Iris pigment epithelial cell (primary cell): ENCODE data around the gene FAM117B.
"Not testable (repeated sequence)": the region's sequence is repeated elsewhere in the genome, so short reads cannot be mapped to it uniquely, and the experiment has no call there.

Experiments used
- DNase-seq: peaks from one replicate; pipeline ENCODE4 v3.0.0-alpha.2; 2011; ENCODE audit warnings: low read depth

Gene FAM117B

DNA sequence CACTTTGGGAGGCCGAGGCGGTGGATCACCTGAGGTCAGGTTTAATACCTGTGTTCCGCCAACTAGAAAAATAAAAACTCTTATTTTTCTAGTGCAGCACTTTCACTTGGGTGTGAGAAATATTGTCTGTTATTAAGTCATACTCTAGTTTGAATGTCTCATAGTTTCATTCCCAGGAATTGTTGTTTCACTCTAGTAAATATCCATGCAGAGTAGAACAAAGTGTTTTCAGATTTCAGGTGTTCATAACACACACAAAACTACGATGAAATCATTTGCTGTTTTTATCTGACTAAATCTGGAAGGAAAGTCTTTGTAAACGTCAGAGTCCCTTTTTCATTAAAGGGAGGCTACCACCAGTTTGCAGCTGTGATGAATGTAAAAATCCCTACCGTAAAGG is 4.0 kb downstream of the FAM117B start:
- no peak for DNase-seq

DNA sequence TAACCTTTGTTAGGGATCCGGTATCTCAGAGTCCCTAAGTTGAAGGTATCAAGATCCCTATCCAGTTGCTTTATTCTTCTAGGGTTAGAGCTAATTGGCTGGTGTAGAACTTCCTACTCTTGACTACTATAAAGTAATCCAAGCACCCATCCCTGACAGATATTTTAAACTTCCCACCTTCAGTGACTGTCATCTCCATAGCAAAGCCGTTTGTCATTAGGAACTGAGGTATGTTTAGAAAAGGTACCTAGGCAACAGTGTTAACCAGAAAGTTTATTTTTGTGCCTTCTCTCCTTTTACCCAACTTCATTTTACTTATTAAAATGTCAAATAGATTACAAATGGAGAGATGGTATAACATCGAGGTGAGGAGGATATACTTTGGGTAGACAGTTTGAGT is 4.5 kb downstream of the FAM117B start:
- DNase-seq: no peak

DNA sequence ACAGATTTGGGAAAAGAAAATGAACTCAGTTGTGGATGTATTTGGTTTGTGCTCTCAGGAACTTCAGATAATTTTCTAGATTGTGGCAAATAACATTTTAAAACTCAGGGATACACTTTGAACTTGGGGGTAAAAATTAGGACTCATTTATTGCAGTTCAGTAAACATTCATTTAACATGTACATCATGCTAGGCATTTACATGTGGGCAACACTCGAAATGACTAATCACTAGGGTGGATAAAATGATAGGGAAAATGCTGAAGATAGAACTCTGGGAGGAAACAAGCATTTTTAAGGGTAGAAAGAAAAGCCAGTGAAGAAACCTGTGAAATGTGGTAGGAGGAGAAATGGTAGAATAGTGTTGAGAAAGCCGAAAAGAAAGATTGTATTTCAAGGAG is 7.8 kb downstream of the FAM117B start:
- DNase-seq: no peak

DNA sequence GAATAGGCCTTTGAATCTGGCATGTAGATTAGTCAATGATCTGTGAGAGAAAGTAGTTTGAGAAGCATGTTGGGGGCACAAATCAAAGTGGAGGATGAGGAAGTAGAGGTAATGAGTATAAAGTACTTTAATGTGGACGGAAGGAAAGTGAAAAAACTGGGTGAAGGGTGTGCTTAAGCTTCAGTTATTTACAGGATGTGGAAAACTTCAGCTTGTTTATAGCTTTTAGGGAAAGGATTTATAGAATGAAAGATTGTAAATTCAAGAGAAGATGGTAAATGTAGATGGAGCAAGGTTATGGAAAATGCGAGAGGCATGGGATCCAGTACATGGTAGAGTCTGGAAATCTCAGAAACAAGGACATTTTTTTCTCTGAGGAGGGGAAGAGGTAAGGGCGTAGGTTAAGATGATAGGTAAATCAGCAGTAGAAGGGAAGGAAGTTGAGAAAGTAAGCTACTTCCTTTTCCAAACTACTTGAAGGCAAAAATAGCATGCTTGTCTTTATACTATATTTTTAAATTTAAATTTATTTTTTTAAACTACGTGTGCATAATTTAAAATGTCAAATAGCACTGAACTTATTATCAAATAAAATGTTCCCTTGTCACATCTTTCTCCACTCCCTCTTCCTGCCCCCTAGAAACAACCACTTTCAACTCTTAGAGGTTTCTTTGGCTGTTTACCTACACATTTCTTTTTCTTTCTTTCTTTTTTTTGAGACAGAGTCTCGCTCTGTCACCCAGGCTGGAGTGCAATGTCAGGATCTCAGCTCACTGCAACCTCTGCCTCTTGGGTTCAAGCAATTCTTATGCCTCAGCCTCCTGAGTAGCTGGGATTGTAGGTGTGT is 8.5 kb downstream of the FAM117B start:
- no peak for DNase-seq

DNA sequence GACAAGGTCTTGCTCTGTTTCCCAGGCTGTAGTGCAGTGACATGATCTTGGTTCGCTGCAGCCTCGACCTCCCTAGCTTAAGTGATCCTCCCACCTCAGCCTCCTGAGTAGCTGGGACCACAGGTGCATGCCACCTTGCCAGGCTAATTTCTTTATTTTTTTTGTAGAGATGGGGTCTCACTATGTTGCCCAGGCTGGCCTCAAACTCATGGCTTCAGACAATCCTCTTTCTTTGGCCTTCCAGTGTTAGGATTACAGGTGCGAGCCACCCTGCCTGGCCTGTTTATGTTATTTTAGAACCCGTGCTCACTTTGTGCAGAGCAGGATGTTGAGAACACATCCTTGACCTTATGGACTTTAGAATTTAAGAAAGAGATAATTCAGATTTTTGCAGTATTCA is 17.4 kb downstream of the FAM117B start:
- DNase-seq: no peak

DNA sequence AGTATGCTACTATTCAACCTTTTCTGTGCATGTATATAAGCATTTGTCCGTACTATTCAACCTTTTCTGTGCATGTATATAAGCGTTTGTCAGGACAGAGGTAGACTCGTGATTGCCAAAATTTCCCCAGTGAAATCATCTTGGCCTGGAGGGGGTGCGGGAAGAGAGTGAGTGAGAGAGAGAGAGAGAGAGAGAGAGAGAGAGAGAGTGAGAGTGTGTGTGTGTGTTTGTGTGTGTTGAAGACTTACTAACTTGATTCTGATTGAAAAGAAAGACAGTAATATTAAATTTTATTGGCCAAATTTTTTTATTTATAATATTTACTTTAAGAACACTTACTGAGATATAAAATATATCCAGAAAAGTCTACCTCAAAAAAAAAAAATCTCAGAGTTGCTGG is 19.1 kb downstream of the FAM117B start:
- no peak for DNase-seq

DNA sequence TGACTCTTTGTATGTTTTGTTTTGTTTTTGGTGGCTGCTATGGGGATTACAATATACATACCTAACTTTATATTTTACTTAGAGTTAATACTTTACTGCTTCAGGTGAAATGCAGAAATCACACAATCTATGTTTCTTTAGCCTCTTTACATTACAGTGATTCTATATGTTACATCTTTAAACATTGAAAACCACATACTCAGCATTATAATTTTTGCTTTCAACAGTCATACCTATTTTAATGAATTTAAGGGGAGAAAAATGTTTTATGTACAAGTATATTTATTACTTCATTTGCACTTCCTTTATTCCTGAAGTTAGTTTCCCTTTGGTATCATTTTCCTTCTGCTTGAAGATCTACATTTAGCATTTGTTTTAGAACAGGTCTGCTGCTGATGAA is 23.1 kb downstream of the FAM117B start:
- no peak for DNase-seq

DNA sequence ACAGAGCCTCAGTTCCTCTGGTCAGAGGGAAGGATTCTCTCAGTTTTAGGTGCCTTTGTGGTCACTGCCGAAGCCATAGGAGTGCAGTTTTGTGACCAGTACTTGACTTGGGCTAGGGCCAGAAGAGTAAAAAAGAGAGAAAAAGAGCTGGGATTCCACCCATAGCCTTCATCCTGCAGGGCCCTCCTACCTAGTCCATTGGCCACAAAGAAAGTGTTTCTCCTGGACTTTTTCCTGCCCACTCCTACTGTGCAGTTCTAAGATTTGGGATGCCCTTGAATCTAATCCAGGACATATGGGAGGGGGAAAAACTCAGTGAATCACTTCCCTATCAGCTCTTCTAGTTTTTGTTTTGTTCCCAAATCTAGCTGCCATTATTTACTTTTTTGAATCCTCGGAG is 26.0 kb downstream of the FAM117B start:
- DNase-seq: no peak

DNA sequence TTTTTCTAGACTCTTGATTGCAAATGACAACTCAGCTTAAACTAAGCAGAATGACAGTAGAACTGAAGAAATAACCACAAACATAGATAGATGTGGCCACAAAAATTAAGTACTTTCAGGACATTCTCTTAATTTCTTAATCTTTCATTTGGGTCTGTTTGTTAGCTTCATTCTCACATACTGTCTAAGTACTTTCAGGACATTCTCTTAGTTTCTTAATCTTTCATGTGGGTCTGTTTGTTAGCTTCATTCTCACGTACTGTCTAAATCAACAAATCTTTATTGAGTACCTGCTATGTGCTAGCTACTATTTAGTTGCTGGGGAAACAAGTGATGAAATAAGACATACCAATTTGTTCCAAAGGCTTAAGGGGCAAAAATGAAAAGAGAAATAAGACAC is 35.1 kb downstream of the FAM117B start:
- DNase-seq: peak; percentile 25

DNA sequence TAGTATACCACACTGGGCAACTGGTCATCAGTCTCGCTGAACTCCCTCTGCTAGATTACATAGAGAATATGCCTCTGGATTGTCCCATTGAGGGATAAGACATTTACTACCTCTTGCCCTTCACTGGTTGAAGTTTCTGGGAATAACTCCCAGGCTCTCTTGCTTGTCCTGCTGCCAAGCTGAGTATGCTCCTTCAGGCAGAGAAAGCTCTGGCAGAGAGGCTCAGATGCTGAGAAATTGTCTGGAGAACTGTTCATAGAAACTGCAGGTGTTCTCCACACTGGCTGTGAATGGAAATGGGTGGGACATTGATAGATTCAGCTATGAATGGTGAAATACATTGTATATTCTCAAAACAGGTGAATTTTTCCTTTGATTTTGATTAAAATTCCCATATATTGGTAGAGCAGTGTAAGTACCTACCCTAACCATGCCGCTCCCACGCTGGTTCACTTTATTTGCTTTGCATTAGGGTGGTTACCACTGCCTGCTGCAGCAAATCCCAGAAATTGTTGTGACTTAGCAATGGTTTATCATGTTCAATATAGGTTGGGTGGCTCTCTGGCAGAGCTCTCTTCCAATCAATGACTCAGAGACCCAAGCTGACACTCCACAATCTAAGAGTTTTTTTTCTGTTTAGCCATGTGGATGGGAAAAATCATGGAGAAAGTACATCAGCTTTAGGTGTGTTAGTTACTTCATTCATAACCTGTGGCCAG is 36.7 kb downstream of the FAM117B start:
- no peak for DNase-seq

DNA sequence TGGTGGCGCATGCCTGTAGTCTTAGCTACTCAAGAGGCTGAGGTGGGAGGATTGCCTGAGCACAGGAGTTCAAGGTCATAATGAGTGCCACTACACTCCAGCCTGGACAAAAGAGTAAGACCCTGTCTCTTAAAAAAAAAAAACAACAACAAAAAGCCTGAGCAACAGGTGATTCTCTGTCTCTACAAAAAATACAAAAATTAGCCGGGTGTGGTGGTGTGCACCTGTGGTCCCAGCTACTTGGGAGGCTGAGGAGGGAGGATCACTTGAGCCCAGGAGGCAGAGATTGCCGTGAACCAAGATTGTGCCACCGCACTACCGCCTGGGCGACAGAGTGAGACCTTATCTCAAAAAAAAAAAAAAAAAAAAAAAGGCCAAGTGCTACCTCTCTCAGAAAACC is 40.3 kb downstream of the FAM117B start:
- not testable (repeated sequence) for DNase-seq

DNA sequence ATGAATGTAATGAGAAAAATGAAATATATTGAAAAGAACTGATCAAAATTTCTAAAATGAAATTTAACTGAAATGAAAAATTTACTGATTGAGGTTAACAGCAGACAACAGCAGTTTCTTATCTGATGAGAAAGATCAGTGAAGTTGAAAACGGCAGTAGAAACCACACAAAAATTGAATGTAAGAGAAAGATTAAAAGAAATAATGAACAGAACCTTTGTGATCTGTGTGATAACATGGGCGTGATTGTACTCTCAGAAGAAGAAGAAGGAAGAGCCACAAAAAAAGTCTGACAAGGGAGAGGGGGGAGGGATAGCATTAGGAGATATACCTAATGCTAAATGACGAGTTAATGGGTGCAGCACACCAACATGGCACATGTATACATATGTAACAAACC is 45.2 kb downstream of the FAM117B start:
- DNase-seq: no peak

DNA sequence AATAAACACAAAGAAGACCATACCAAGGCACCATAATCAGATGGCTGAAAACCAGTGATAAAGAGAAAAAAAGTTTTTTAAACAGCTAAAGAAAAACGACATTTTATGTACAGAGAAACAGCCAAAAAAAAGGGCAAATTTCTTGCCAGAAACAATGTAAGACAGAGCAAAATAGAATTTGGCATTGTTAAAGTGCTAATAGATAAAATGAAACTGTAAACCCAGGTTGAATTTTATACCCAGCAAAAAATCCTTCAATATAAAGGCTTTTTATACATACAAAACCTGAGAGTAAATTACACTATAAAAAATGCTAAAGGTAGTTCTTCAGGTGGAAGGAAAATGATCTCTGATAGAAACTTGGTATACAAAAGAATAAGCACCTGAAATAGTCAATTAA is 45.7 kb downstream of the FAM117B start:
- DNase-seq: no peak

DNA sequence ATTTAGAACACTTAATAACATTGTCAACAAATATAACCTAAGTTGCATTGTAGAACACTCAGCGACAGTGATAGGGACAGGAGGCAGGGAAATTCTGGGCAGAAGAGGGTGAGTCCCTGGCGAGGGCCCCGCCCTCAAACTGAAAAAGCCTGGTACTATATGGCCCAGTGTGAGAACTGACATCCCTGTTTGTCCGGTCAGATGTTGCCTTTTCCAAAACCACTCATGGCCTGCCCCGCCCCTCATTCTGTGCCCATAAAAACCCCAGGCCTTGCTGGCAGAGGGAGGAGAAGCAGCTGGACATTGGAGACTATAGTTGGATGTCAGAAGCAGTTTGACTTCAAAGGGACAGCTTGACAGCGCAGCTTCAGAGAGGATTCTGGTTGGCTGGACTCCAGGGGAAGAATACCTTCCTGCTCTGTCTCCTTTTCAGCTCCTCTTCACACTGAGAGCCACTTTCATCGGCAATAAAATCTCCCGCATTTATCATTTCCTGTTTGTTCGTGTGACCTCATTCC is 47.0 kb downstream of the FAM117B start:
- DNase-seq: no peak

DNA sequence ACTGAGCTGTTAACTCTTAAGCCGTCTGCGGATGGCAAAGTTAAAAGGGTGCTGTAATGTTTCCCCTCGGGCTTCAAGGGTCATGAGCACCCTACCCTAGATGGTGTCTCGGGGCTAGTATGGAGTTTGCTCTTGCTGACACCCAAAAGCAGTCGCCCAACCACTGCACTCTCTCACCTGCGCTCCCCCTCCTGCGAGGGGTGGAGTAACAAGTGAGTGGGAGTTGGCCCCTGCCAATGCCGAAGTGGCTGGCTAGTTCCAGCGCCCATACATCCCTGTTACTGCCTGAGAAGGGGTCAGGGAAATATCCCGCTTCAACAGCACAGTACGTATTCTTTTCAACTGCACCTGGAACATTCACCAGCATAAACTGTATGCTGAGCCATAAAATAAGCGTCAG is 47.5 kb downstream of the FAM117B start:
- no peak for DNase-seq

DNA sequence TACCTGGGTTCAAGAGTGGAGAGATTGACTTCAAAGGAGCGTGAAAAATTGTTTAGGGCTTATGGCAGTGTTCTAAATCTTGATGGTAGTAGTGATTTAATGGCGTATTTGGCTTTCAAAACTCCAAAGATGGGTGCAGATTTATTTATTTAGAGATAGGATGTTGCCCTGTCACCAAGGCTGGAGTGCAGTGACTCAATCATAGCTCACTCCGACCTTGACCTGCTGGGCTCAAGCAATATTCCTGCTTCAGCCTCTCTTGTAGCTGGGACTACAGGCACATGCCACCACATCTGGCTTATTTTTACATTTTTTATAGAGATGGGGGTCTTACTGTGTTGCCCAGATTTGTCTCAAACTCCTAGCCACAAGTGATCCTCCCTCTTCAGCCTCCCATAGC is 52.5 kb downstream of the FAM117B start:
- DNase-seq: peak; percentile 33

DNA sequence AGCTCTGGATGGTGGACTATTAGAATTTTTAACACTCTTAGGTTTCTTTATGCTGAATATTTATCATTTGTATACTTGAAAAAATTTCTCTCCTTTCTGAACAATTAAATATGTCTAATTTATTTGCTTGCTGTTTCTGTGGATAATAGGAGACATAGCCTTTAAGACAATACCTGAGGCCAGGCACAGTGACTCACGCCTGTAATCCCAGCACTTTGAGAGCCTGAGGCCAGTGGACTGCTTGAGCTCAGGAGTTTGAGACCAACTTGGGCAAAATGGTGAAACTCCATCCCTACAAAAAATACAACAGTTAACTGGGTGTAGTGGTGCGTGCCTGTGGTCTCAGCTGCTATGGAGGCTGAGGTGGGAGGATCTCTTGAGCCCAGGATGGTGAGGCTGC is 54.7 kb downstream of the FAM117B start:
- DNase-seq: no peak

DNA sequence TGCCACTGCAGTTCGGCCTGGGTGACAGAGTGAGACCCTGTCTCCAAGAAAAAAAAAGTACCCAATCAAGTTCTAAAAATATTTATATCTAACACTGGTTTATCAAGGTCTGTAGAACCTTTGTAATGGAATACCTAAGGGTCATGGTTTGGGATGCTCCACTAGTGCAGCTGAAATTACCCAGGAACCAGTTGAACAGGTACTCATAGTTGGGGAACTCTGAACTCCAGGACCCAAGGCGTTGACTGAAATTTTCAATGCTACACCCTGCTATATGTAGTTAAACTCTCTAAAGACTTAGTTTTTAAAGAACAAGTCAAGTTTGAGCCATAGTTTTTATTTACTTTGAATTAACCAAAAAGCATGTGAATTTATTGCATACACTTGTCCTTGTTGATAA is 55.1 kb downstream of the FAM117B start:
- no peak for DNase-seq

DNA sequence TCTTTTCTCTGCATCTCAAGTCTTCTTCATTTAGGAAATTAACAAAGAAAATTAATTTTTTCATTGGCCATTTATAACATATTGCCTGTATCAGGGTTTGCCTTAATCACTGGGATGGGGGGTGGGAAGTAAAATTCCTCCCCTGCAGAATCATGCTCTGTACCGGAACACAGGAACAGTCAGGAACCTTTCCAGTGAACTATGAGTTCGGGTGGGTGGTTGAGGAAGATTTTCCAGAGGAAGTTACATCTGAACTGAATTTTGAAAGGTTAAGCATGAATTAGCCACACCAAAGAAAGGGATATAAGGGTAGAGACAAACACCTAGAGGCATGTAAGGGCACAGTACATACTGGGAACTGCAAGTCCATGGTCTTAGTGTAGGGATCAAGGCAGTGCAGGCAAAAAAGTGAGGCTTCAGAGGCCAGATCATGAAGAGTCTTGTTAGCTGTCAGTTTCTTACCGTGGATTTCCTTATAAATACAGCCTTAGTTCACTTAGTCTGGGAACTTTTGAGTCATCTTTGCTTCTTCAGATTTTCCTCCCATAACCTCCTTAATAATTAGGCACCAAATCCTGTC is 55.6 kb downstream of the FAM117B start:
- DNase-seq: peak; percentile 69

DNA sequence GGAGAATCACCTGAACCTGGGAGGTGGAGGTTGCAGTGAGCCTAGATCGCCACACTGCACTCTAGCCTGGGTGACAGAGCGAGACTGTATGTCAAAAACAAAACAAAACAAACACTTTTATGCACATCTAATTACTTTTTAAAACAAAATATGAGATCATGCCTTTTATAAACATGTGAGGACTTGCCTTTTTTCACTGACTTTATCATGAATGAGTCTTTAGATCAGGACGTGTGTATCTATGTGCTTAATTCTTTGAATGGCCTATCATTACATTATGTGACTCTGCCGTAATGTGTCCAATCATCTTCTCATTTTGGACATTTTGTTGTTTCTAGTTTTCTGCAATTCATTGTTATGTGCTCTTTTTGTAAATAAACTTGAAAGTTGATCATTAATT is 58.7 kb downstream of the FAM117B start:
- DNase-seq: no peak

DNA sequence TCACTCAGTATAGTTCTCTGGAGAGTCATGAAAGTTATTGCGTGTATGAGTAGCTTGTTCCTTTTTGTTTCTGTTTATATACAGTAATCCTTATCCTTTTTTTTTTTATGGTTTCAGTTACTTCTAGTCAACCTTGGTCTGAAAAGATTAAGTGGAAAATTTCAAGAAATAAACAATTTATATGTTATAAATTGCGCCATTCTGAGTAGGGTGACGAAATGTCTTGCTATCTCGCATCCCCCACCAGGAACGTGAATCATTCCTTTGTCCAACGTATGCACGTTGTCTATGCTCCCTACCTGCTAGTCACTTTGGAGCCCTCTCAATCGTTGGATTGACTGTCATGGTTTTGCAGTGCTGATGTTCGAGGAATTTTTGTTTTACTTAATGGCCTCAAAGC is 60.4 kb downstream of the FAM117B start:
- peak; percentile 96 for DNase-seq

DNA sequence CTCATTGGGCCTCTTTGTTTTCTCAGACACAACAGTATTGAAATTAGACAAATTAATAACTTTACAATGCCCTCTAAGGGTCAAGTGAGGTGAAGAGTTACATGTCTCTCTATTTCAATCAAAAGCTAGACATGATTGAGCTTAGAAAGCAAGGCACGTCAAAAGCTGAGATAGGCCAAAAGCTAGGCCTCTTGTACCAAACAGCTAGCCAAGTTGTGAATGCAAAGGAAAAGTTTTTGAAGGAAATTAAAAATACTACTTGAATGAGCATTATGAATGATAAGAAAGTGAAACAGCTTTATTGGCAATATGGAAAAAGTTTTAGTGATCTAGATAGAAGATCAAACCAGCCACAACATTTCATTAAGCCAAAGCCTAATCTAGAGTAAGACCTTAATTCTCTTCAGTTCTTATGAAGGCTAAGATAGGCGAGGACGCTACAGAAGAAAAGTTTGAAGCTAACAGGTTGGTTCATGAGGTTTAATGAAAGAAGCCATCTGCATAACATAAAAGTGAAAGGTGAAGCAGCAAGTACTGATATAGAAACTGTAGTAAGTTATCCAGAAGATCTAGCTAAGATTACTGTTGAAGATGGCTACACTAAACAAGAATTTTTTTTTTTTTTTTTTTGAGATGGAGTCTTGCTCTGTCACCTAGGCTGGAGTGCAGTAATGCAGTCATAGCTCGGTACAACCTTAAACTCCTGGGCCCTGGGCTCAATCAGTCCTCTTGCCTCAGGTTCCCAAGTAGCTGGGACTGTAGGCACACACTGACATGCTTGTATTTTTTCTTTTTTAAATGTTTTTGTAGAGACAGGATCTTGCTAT is 65.5 kb downstream of the FAM117B start:
- DNase-seq: no peak
